Activated CD4-positive, alpha-beta T cell treated with anti-CD3 and anti-CD28 coated beads for 4 hours (primary cell): ENCODE results near the gene MYH1.

Experiments
- DNase-seq, 2 donors: peaks; one replicate each; pipeline ENCODE4 v3.0.0-alpha.2; 2020

Gene MYH1

DNA sequence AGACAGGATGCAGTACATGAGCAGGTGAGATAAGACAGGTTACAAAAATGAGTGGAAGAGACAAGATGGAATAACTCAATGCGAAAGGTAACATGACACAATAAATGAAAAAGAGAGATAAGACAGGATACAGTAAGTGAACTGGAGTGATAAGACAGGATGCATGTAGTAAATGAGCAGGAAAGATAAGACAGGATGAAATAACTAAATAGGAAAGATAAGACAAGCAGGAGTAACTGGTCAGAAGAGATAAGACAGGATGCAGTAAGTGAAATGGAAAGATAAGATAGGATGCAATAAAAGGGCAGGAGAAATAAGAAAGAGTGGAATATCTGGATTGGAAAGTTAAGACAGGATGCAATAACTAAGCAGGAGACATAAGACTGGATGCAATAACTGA is 40.6 kb downstream of the MYH1 start:
- DNase-seq: no peak

DNA sequence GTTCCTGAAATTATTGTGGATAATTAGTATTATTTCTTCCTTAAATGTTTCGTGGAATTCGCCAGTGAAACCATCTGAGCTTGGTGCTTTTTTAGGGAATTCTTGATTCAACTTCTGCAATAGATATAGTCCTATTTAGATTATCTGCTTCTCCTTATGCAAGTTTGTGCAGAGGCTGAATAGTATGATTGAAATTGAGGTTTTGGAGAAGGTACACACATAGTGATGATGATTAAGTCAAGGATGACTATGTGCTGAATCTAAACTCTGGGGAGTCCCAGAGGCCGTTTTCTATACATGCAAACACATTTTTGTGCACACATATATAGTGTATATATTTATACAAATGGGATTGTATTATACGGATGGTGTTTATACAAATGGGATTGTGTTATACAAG is 43.8 kb downstream of the MYH1 start:
- DNase-seq: no peak

DNA sequence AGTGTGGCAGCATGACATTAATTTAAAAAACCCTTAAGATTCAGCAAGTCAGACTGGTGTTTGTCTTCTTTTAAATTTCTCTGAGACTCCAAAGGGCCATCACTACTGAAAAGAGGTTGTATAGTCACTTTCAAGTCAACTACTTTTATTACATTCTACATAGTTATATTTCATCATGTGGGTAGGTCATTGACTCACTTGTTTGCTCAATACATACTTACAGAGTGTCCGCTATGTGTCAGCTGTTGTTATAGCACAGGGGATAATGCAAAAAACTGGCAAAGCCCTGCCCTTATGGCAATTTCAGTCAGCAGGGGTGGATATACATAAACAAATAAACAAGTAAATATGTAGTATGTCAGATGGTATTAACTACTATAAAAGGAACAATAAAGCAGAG is 46.5 kb downstream of the MYH1 start:
- no peak for DNase-seq

GRCh38 chr17:10469459-10469858 is 48.9 kb downstream of the MYH1 start, which contains the start of gene MYH4:
TSS of gene MYH4 (minus strand) at chr17:10469559. CDS start at chr17:10466745, 2,814 bp downstream.
- DNase-seq: no peak

DNA sequence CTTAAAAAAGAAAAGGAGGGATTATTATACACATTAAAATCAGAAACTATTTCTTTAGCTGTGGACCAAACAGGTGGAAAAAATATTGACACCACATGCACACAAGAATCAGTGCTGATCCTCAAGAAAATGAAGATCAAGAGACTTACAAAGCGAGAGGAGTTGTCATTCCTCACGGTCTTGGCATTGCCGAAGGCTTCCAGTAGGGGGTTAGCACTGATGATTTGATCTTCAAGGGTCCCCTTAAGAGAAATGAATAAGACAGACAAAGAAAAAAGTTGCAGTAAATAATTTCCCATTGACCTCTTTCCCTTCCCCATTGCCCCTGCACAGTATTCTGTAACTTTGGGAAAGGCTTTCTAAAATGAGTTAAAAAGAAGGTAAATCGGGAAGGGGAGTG is 54.9 kb downstream of the MYH1 start:
- no peak for DNase-seq

DNA sequence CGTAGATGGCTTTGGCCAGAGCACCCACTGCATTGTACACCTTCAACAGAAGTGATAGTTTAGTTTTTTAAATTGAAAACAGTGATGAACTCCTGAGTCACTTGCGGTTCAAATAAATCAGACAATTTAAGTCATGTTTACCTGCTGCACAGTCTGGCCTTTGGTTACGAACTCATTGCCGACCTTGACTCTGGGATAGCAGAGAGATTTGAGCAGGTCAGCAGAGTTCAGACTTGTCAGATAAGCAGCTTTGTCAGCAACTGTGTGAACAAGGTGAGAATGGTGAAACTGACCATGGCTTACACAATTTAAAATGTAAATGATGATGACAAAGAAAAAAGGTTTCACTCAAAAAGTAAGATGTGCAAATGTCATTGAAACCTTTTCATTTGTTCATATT is 58.3 kb downstream of the MYH1 start:
- no peak for DNase-seq

GRCh38 chr17:10458701-10459100 is 59.6 kb downstream of the MYH1 start:
- DNase-seq: no peak

GRCh38 chr17:10457952-10458351 is 60.4 kb downstream of the MYH1 start:
- DNase-seq: no peak

DNA sequence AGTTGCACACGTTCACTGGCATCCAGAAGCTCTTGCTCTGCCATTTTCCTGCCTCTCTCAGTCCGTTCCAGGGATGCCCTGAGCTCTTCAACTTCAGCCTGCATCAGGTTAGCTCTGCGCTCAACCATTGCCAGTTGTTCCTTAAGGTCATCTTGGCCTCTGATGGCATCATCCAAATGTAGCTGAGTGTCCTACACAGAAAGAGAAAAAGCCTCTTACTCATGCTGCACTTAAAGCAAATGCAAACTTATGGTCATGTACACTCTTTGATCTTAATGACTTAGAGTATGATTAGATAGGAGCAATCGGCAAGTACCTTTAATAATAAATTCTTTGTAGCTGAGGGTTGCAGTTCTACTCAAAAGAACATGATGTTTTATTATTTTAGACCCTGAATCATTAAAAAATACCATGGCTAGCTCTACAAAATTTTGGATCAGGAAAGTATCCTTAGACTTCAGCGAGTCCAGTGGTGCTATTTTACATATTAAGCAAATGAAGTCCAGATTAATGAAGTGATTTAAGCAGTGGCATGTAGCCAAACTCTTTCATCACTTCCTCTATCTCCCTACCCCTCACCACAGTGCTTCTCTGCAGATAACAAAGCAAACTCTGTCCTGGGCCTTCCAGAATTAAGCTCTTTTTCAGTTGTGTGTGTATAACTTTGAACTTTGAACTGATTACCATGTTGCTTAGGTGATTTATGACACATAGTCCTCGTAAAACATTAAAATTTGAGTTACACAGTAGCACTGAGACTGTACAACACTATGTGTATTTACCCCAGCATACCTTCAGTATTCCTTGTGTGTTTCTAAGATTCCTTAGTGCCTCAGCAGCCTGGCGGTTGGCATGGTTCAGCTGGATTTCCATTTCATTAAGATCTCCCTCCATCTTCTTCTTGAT is 71.1 kb downstream of the MYH1 start:
- no peak for DNase-seq
